NT2/D1 (cell line): ENCODE results near the gene EEA1.

Source experiments
- DNase-seq: peaks from one replicate; pipeline ENCODE4 v3.0.0-alpha.2; 2011; ENCODE audit warnings: low read depth, low spot score
- H3K27me3 ChIP-seq: 2 replicates; pipeline ENCODE4 v1.6.0; 2011; ENCODE audit warnings: mild to moderate bottlenecking; ENCODE audit not compliant: insufficient read length, insufficient read depth
- H3K36me3 ChIP-seq: 2 replicates; pipeline ENCODE4 v1.6.1; 2011; ENCODE audit warnings: mild to moderate bottlenecking, low read length, mixed read lengths; ENCODE audit not compliant: insufficient read depth, insufficient read length
- H3K4me1 ChIP-seq: 2 replicates; pipeline ENCODE4 v1.5.1; 2011; ENCODE audit not compliant: insufficient read depth, insufficient read length
- H3K4me3 ChIP-seq: 2 replicates; pipeline ENCODE4 v1.5.1; 2011; ENCODE audit warnings: low read depth; ENCODE audit not compliant: insufficient read length
- H3K9ac ChIP-seq: 2 replicates; pipeline ENCODE4 v1.6.0; 2011; ENCODE audit warnings: low read depth; ENCODE audit not compliant: insufficient read length
- H3K9me3 ChIP-seq: 2 replicates; pipeline ENCODE4 v1.5.1; 2011; ENCODE audit warnings: mild to moderate bottlenecking, low read length; ENCODE audit not compliant: insufficient read depth
- SUZ12 ChIP-seq: IDR thresholded peaks from 2 replicates; pipeline ENCODE4 v1.6.1; 2011; ENCODE audit not compliant: insufficient read length, insufficient read depth; ENCODE audit errors: extremely low read depth
- YY1 ChIP-seq: IDR thresholded peaks from 2 replicates; pipeline ENCODE4 v1.6.1; 2011; ENCODE audit not compliant: insufficient read length, insufficient read depth
- ZNF274 ChIP-seq: IDR thresholded peaks from 2 replicates; pipeline ENCODE4 v1.6.1; 2011; ENCODE audit warnings: mild to moderate bottlenecking, low read depth, low read length

The EEA1 gene

GRCh38 chr12:92933606-92934005 is 4.5 kb upstream of the EEA1 start:
- TF ChIP-seq ZNF274 = no peak
- no peak for TF ChIP-seq YY1
- TF ChIP-seq SUZ12 = no peak
- Histone ChIP-seq H3K9me3 (no peaks in the 10 kb centered on the region), H3K4me1 (no peaks in the 10 kb centered on the region), H3K27me3 (no peaks in the 10 kb centered on the region), H3K4me3 (no peak overlapping the region), H3K9ac (no peak overlapping the region), H3K36me3 (no peaks in the 10 kb centered on the region)
- DNase-seq = peak; percentile 38

DNA sequence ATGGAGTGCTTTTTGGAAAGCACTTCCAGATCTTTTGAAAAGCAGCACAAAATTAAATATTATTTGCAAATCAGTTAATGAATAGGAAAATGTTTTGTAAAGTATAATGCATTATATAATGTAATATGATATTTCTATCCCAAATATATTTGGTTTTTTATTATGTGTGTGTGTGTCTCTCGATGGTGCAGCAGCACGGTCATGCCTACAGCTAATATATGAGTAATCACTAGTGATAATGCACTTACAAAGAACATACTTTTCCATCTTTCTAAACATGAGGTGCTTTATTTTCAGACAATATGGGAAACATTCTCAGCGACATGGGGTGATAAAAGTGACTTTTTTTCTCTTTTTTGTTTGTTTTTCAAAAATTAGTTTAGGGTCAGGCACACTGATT is 1.3 kb upstream of the EEA1 start:
- H3K4me3 ChIP-seq = no peak overlapping the region
- H3K4me1 ChIP-seq = no peaks in the 10 kb centered on the region
- H3K9ac ChIP-seq = peak overlapping the region; percentile 27
- no peak for DNase-seq
- H3K36me3 ChIP-seq = no peaks in the 10 kb centered on the region
- H3K9me3 ChIP-seq = no peaks in the 10 kb centered on the region
- TF ChIP-seq ZNF274 (no peak), YY1 (no peak), SUZ12 (no peak)
- H3K27me3 ChIP-seq = no peaks in the 10 kb centered on the region

GRCh38 chr12:92929983-92930382 is 888 bp upstream of the EEA1 start:
- H3K9me3 ChIP-seq = no peaks in the 10 kb centered on the region
- DNase-seq = no peak
- no peaks in the 10 kb centered on the region for H3K36me3 ChIP-seq
- no peaks in the 10 kb centered on the region for H3K4me1 ChIP-seq
- peak overlapping the region; percentile 55 for H3K4me3 ChIP-seq
- no peak for TF ChIP-seq SUZ12
- TF ChIP-seq ZNF274 = no peak
- TF ChIP-seq YY1 = no peak
- H3K27me3 ChIP-seq = no peaks in the 10 kb centered on the region
- peak overlapping the region; percentile 68 for H3K9ac ChIP-seq

DNA sequence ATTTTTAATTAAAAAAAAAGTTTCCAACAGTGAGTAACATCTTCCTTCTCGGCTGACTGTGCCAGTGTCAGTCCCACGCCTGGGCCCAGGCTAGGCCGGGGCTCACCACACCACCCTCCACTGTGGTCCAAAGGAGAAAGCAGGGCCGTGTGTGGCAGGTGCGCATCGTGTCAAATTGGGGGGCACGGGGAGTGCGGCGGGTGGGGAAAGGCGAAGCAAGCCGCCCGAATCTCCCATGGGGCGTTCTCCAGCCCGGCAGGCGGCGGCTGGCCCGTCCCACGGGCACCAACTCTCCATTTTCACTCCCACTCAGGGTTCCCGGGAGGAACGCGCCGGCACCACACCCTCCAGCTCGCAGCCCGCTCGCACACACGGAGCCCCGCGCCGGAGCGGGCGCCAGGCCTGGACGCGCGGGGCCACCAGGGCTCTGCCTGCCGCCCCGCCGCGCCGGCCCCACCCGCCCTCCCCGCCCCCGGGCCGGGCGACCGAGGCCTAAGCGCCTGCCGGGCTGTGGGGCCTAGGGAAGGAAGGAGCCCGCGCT is 604 bp downstream of the EEA1 start:
- H3K36me3 ChIP-seq = no peaks in the 10 kb centered on the region
- H3K4me3 ChIP-seq = peak overlapping the region; percentile 79
- no peak for TF ChIP-seq SUZ12
- TF ChIP-seq YY1 = no peak
- no peak for TF ChIP-seq ZNF274
- H3K4me1 ChIP-seq = no peaks in the 10 kb centered on the region
- peak overlapping the region; percentile 91 for H3K9ac ChIP-seq
- H3K9me3 ChIP-seq = no peaks in the 10 kb centered on the region
- no peaks in the 10 kb centered on the region for H3K27me3 ChIP-seq
- DNase-seq = no peak

DNA sequence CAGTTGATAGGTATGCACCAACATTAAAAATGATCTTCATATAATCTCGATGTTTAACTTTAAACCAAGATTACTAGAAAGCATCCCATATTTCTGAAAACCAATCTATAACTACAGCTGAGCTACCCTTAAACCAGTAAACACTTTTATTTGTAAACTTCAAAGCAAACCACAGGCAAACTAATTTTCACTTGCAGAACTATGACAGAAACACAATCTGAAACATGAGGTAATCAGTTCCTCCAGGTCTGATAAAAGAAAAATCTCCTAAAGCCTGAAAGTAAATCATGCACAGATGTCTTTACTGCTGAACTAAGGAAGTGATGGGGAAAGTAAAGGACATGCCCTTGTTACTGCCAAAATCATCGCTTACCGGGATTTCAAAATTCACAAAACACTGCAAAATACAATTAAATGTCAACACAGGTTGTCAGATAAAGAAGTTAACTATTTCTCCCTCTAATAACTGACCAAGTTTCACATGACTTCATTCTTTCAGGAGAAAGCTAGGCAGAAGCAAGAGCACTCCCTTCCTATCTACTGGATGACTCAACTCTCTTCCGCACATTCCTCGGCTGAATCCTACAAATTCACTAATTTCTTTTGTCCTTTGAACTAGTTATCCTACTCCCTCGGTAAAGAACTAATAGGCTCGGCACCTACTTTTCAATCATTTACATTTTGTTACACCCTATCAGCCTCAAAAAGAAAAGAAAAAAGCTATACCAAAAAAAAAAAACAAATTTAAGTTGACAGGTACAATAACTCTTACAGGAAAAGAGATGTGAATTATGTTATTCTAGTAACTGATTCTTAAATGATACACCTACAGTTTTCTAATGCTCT is 1.4 kb downstream of the EEA1 start:
- no peak for TF ChIP-seq ZNF274
- TF ChIP-seq YY1 = no peak
- no peak for TF ChIP-seq SUZ12
- Histone ChIP-seq H3K9me3 (no peaks in the 10 kb centered on the region), H3K27me3 (no peaks in the 10 kb centered on the region), H3K36me3 (no peaks in the 10 kb centered on the region), H3K9ac (peak overlapping the region; percentile 91), H3K4me1 (no peaks in the 10 kb centered on the region), H3K4me3 (peak overlapping the region; percentile 79)
- peak; percentile 22 for DNase-seq

DNA sequence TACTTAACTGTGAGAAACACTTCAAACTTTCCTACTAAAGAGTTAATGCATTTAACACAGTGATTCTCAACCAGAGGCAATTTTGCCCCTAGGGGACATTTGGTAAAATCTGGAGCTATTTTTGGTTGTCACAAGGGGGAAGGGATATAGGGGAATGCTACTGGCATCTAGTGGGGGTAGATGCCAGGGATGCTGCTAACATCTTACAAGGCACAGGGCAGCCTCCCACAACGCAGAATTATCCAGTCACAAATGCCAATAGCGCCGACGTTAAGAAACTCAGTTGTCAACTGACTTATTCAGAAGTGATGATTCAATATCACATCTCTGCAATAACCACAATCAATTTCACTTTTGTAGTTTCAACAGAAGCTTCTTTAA is 2.0 kb downstream of the EEA1 start:
- no peaks in the 10 kb centered on the region for H3K9me3 ChIP-seq
- H3K36me3 ChIP-seq = no peaks in the 10 kb centered on the region
- H3K27me3 ChIP-seq = no peaks in the 10 kb centered on the region
- TF ChIP-seq ZNF274 = no peak
- no peak for TF ChIP-seq YY1
- no peak for TF ChIP-seq SUZ12
- no peaks in the 10 kb centered on the region for H3K4me1 ChIP-seq
- no peak overlapping the region for H3K4me3 ChIP-seq
- no peak for DNase-seq
- no peak overlapping the region for H3K9ac ChIP-seq

DNA sequence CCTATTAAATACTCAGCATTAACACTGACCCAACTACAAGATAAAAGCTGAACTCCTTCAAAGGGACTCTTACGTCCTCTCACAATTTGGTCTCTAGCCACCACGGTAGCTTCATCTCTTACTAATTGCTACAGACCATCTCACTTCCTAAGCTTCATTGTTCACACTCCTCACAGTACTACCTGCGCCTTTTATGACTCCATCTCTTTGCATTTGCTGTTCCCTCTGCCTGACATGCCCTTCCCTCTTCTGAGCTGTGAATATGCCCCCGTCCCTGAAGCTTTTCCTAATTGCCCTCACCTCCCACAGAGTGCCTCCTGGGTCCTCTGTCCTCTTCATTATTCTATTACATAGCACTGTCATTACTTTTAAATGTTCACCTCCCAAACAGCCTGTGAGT is 2.5 kb downstream of the EEA1 start:
- Histone ChIP-seq H3K4me1 (no peaks in the 10 kb centered on the region), H3K9ac (no peak overlapping the region), H3K27me3 (no peaks in the 10 kb centered on the region), H3K36me3 (no peaks in the 10 kb centered on the region), H3K9me3 (no peaks in the 10 kb centered on the region), H3K4me3 (no peak overlapping the region)
- TF ChIP-seq YY1 (no peak), ZNF274 (no peak), SUZ12 (no peak)
- no peak for DNase-seq
